ENCODE data around the gene ANAPC13.

ANAPC13 gene

DNA sequence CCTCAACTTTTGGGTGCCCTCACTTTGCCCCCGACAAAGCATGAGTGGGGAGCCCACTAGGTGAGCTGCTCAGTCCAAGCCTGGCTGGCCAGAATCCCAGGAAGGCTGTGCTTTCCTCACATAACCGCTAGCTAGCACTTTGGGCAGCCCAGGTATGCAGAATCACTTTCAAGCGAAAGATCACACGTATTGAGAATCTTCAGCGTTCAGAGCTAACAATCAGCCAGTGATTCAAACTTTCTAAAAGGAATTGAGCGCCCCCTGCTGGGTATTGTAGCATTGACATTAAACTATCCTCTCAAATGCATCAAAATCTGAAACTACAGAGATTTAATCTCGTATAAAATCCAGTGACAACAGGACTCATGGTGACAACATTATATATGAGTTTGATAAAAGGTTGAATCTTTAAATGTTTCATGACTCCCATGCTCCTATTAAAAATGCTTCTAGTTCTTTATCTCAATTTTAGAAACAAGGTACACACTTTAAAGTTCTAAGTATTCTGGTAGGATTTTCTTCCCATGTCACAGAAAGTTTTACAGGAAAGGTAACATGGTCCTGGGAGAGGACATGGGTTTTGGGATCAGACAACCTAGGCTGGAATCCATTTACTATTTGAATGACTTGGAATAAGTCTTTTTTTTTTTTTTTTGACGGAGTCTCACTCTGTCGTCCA, 11.8 kb downstream of the ANAPC13 start:
- Histone ChIP-seq H3K4me3 (ENCODE audit: low read depth in 1 of 5, low read length in 5 of 5) (no peak overlapping the region), H3K9ac (ENCODE audit: low read length in 5 of 5) (no peak overlapping the region), H3K9me3 (ENCODE audit: control insufficient read depth in 5 of 5, low read length in 5 of 5) (no peaks in the 10 kb centered on the region), H3K27me3 (ENCODE audit: control insufficient read depth in 5 of 5, insufficient read depth in 4 of 5, low read length in 5 of 5) (no peaks in the 10 kb centered on the region), H3K36me3 (ENCODE audit: control insufficient read depth in 5 of 5, insufficient read depth in 5 of 5, low read length in 5 of 5) (peaks cover 15 to 37% (median 26%) of the 10 kb centered on the region in 5 donors), H3K4me1 (ENCODE audit: control insufficient read depth in 5 of 5, insufficient read depth in 5 of 5, low read length in 5 of 5) (peaks cover 2 to 27% (median 12%) of the 10 kb centered on the region in 5 donors), H3K27ac (ENCODE audit: low read depth, low read length) (no peak overlapping the region)

DNA sequence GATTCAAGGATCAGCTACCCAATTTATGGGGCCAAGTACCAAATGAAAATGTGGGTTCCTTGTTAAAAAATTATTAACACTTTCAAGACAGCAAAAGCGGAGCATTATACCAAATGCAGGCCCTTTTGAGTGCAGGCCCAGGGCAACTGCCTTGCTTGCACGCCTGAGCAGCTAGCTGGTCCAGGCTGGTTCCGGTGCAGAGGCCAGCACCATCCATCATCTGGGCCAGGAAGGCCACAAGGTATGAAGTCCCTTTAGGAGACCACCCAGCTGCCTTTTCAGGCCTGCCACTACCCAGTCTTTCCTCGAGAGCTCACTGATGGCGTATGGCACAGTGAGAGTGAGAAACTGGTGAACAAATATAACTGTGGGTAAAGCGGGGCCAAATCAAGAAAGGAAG, 13.0 kb downstream of the ANAPC13 start:
- H3K27me3 ChIP-seq (ENCODE audit: control insufficient read depth in 5 of 5, insufficient read depth in 4 of 5, low read length in 5 of 5): no peaks in the 10 kb centered on the region
- H3K27ac ChIP-seq (ENCODE audit: low read depth, low read length): no peak overlapping the region
- H3K4me1 ChIP-seq (ENCODE audit: control insufficient read depth in 5 of 5, insufficient read depth in 5 of 5, low read length in 5 of 5): peaks cover 2 to 27% (median 12%) of the 10 kb centered on the region in 5 donors
- peaks cover 6 to 26% (median 15%) of the 10 kb centered on the region in 5 donors for H3K36me3 ChIP-seq (ENCODE audit: control insufficient read depth in 5 of 5, insufficient read depth in 5 of 5, low read length in 5 of 5)
- no peak overlapping the region for H3K4me3 ChIP-seq (ENCODE audit: low read depth in 1 of 5, low read length in 5 of 5)
- H3K9me3 ChIP-seq (ENCODE audit: control insufficient read depth in 5 of 5, low read length in 5 of 5): no peaks in the 10 kb centered on the region
- H3K9ac ChIP-seq (ENCODE audit: low read length in 5 of 5): no peak overlapping the region

DNA sequence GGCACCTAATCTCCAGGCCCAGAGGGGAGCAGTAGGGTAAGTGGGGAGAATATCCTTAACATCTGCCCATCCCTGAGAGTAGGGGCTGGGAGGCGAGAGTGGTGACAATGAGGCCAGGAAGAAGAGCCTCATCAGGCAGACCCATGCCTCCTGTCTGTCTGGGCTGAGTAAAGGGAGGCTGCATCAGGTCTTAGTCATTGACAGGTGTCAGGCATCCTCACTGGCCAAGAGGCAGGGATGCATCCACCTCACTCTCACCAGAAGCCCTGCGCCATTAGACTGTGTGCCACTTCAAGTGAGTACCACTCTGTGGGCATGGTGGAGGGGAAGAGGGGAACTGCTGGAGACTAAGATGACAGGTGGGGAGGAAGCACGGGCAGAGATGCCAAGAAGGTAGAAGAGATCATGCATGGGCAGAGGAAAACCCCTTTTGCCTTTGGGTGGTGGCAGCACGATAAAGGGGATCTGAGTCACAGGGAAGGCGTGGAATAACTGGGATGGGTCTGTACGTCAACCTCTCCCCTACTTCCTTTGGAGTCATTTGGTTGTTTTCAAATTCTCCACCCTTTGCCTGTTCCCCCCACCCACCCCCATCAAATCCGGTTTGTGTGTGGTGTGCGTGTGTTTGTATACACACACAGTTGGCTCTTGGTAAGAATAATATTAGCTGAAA, 14.1 kb downstream of the ANAPC13 start:
- no peak overlapping the region for H3K4me3 ChIP-seq (ENCODE audit: low read depth in 1 of 5, low read length in 5 of 5)
- peaks cover 0 to 15% (median 5%) of the 10 kb centered on the region in 5 donors for H3K36me3 ChIP-seq (ENCODE audit: control insufficient read depth in 5 of 5, insufficient read depth in 5 of 5, low read length in 5 of 5)
- peaks cover 2 to 31% (median 23%) of the 10 kb centered on the region in 5 donors for H3K4me1 ChIP-seq (ENCODE audit: control insufficient read depth in 5 of 5, insufficient read depth in 5 of 5, low read length in 5 of 5)
- no peaks in the 10 kb centered on the region for H3K9me3 ChIP-seq (ENCODE audit: control insufficient read depth in 5 of 5, low read length in 5 of 5)
- peak overlapping the region in 1 of 5 donors; percentile 35 for H3K9ac ChIP-seq (ENCODE audit: low read length in 5 of 5)
- H3K27me3 ChIP-seq (ENCODE audit: control insufficient read depth in 5 of 5, insufficient read depth in 4 of 5, low read length in 5 of 5): no peaks in the 10 kb centered on the region
- peak overlapping the region; percentile 32 for H3K27ac ChIP-seq (ENCODE audit: low read depth, low read length)

DNA sequence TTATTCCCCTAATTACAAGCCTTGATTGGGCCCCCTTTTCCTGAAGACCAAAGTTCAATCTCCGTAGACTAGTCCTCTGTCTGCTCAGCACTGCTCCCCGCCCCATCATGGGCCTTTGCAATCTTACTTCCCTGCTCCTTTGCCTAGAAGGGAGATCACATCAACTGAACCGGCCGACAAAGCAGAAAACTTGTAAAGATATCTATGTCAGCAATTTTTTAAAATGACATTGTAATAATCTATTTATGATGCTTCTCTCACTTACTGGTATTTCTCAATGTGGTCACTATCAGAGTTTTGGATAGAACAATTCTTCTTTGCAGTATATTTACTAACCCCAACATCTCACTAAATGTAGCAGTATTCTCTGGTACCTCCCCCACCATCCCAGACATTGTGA, 17.3 kb downstream of the ANAPC13 start:
- Histone ChIP-seq H3K36me3 (ENCODE audit: control insufficient read depth in 5 of 5, insufficient read depth in 5 of 5, low read length in 5 of 5) (no peaks in the 10 kb centered on the region), H3K9ac (ENCODE audit: low read length in 5 of 5) (no peak overlapping the region), H3K4me3 (ENCODE audit: low read depth in 1 of 5, low read length in 5 of 5) (no peak overlapping the region), H3K9me3 (ENCODE audit: control insufficient read depth in 5 of 5, low read length in 5 of 5) (no peaks in the 10 kb centered on the region), H3K27ac (ENCODE audit: low read depth, low read length) (no peak overlapping the region), H3K4me1 (ENCODE audit: control insufficient read depth in 5 of 5, insufficient read depth in 5 of 5, low read length in 5 of 5) (peaks cover 2 to 52% (median 47%) of the 10 kb centered on the region in 5 donors), H3K27me3 (ENCODE audit: control insufficient read depth in 5 of 5, insufficient read depth in 4 of 5, low read length in 5 of 5) (no peaks in the 10 kb centered on the region)

DNA sequence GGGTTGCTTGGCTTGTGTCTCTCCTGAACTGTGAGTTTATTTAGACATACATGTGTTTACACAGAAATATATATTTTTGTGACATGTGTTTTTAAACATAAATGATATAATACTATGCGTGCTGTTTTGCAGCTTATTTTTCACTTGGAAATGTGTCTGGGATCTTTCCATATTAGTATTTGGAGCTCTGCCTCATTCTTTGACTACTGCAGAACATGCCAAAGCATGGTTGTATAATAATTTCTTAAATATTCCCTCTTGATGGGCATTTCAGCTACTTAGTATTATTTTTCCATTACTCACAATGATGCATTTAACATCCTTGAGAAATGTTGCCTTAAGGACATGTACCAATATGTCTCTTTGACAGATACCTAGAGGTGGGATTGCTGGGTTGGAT, 19.5 kb downstream of the ANAPC13 start:
- Histone ChIP-seq H3K27me3 (ENCODE audit: control insufficient read depth in 5 of 5, insufficient read depth in 4 of 5, low read length in 5 of 5) (no peaks in the 10 kb centered on the region), H3K4me1 (ENCODE audit: control insufficient read depth in 5 of 5, insufficient read depth in 5 of 5, low read length in 5 of 5) (peaks cover 5 to 62% (median 52%) of the 10 kb centered on the region in 5 donors), H3K9me3 (ENCODE audit: control insufficient read depth in 5 of 5, low read length in 5 of 5) (no peaks in the 10 kb centered on the region), H3K4me3 (ENCODE audit: low read depth in 1 of 5, low read length in 5 of 5) (no peak overlapping the region), H3K36me3 (ENCODE audit: control insufficient read depth in 5 of 5, insufficient read depth in 5 of 5, low read length in 5 of 5) (no peaks in the 10 kb centered on the region), H3K9ac (ENCODE audit: low read length in 5 of 5) (peak overlapping the region in 2 of 5 donors; percentile 10 to 35), H3K27ac (ENCODE audit: low read depth, low read length) (peak overlapping the region; percentile 93)

DNA sequence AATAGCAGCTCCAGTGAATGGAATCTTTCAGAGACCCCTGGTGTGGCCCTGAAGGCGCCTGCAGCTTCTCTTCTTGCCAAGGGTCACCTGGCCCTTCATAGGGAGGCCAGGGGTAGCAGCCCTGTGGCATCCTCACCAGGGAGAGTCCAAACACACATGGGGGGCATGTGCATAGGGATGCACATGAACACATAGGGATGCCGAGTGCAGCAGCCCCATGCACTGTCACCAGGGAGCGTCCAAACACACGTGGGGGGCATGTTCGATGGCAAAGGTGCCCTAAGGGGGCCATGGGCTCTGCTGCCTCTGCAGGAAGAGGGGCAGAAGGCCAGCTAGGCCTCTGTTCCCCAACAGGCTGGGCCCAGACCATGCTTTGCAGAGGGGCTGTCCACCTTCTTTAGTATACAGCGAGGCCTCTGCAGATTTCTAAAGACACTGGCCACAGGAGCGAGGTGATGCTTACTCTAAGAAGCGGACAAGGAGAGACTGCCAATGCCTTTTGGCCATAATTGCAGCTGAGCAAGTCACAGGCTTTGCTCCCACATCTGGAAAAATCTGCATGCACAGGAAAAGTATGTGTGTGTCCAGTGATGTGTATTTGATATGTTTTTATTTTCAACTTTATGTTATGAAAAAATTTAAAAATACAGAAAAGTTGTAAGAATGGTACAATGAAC, 21.0 kb downstream of the ANAPC13 start:
- H3K4me3 ChIP-seq (ENCODE audit: low read depth in 1 of 5, low read length in 5 of 5): peak overlapping the region in 2 of 5 donors; percentile 10 to 31
- peak overlapping the region; percentile 93 for H3K27ac ChIP-seq (ENCODE audit: low read depth, low read length)
- no peaks in the 10 kb centered on the region for H3K36me3 ChIP-seq (ENCODE audit: control insufficient read depth in 5 of 5, insufficient read depth in 5 of 5, low read length in 5 of 5)
- no peaks in the 10 kb centered on the region for H3K9me3 ChIP-seq (ENCODE audit: control insufficient read depth in 5 of 5, low read length in 5 of 5)
- peaks cover 5 to 66% (median 55%) of the 10 kb centered on the region in 5 donors for H3K4me1 ChIP-seq (ENCODE audit: control insufficient read depth in 5 of 5, insufficient read depth in 5 of 5, low read length in 5 of 5)
- no peaks in the 10 kb centered on the region for H3K27me3 ChIP-seq (ENCODE audit: control insufficient read depth in 5 of 5, insufficient read depth in 4 of 5, low read length in 5 of 5)
- H3K9ac ChIP-seq (ENCODE audit: low read length in 5 of 5): peak overlapping the region in 3 of 5 donors; percentile 23 to 68 (median 37)

DNA sequence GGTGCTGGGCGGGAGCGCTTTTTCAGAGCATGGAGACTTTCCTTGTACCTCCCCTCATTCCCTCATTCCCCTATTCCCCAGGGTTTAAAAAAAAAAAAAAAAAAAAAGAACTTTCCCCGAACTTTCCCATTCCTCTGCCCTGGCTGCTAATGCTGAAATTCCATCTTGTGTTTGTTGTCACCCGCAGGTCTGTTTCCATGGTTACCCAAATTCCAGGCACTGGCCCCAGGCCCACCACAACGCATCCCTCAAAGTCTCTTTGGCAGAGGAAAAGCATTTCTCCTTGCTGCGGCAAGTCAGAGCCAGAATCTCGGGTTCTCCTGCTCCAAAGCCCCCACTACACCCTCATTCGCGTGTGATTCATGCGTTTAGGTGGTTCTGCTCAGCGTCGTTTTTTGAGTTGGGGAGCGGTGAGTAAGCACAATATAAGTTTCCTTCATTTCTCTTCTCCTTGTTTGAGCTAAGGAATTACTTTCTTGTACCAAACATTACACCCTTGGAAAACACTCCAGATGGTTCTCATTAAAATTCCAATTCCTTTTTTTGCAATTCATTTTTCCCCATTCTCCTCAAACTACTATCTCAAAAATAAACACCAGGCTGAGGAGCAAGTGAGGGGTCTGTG, 21.6 kb downstream of the ANAPC13 start:
- Histone ChIP-seq H3K9ac (ENCODE audit: low read length in 5 of 5) (peak overlapping the region in 3 of 5 donors; percentile 19 to 78 (median 37)), H3K27ac (ENCODE audit: low read depth, low read length) (peak overlapping the region; percentile 93), H3K4me3 (ENCODE audit: low read depth in 1 of 5, low read length in 5 of 5) (peak overlapping the region in 2 of 5 donors; percentile 10 to 31)

DNA sequence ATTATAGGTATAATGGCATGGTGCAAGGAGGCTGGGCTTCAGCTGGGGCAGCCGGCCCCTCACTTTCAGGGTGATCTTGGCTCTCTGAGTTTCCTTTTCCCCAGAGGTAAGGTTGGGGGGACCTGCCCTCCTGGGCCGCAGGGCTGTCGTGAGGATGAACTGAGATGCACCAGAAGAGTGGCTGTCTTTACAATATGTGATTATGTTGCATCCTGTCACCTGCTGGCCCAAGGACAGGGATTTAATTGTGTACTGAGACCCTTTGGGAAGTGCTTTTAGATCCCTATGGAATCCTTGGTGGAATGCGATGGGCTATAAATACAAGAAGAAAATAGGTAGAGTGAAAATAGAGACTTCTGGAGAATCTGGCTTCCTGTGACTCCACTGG, 22.1 kb downstream of the ANAPC13 start:
- no peaks in the 10 kb centered on the region for H3K27me3 ChIP-seq (ENCODE audit: control insufficient read depth in 5 of 5, insufficient read depth in 4 of 5, low read length in 5 of 5)
- H3K4me1 ChIP-seq (ENCODE audit: control insufficient read depth in 5 of 5, insufficient read depth in 5 of 5, low read length in 5 of 5): peaks cover 5 to 66% (median 55%) of the 10 kb centered on the region in 5 donors
- H3K4me3 ChIP-seq (ENCODE audit: low read depth in 1 of 5, low read length in 5 of 5): peak overlapping the region in 1 of 5 donors; percentile 20
- H3K9ac ChIP-seq (ENCODE audit: low read length in 5 of 5): peak overlapping the region in 2 of 5 donors; percentile 19 to 78
- H3K36me3 ChIP-seq (ENCODE audit: control insufficient read depth in 5 of 5, insufficient read depth in 5 of 5, low read length in 5 of 5): no peaks in the 10 kb centered on the region
- H3K9me3 ChIP-seq (ENCODE audit: control insufficient read depth in 5 of 5, low read length in 5 of 5): no peaks in the 10 kb centered on the region
- peak overlapping the region; percentile 93 for H3K27ac ChIP-seq (ENCODE audit: low read depth, low read length)

More for the DNA sequence above, 21.6 kb downstream of the ANAPC13 start:
- Histone ChIP-seq H3K27me3 (ENCODE audit: control insufficient read depth in 5 of 5, insufficient read depth in 4 of 5, low read length in 5 of 5) (no peaks in the 10 kb centered on the region), H3K9me3 (ENCODE audit: control insufficient read depth in 5 of 5, low read length in 5 of 5) (no peaks in the 10 kb centered on the region), H3K36me3 (ENCODE audit: control insufficient read depth in 5 of 5, insufficient read depth in 5 of 5, low read length in 5 of 5) (no peaks in the 10 kb centered on the region), H3K4me1 (ENCODE audit: control insufficient read depth in 5 of 5, insufficient read depth in 5 of 5, low read length in 5 of 5) (peaks cover 5 to 66% (median 55%) of the 10 kb centered on the region in 5 donors)

DNA sequence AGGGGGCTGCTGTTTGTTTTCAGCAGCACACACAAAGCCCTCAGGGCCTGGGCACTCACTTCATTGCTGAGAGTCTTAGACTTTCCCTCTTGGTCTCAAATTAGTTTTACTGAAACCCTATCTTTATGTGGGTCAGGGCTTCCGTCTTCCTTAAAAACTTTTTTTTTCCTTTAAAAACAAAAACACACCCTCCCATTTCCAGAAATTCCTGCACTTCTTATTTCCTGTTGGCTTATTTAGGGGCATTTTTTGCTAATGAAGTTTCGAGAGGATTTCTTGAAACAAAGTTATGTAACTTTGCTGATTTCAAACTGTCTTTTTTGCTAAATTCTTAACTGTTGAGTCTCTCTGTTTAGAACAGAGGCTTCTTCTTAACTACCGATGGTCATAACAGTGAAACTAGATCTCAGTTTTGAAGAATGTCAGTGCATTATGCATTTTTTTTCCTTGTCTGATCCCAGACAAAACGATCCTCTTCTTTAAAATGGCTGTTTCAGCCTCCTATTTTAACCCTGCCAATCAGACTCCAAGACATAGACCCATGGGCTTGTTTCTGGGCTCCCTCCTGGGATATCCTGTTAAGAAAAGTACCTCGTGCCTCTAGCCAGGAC, 23.3 kb downstream of the ANAPC13 start:
- Histone ChIP-seq H3K4me1 (ENCODE audit: control insufficient read depth in 5 of 5, insufficient read depth in 5 of 5, low read length in 5 of 5) (peaks cover 6 to 68% (median 55%) of the 10 kb centered on the region in 5 donors), H3K9ac (ENCODE audit: low read length in 5 of 5) (peak overlapping the region in 4 of 5 donors; percentile 17 to 86 (median 60)), H3K36me3 (ENCODE audit: control insufficient read depth in 5 of 5, insufficient read depth in 5 of 5, low read length in 5 of 5) (no peaks in the 10 kb centered on the region), H3K4me3 (ENCODE audit: low read depth in 1 of 5, low read length in 5 of 5) (no peak overlapping the region), H3K27ac (ENCODE audit: low read depth, low read length) (peak overlapping the region; percentile 93), H3K9me3 (ENCODE audit: control insufficient read depth in 5 of 5, low read length in 5 of 5) (no peaks in the 10 kb centered on the region), H3K27me3 (ENCODE audit: control insufficient read depth in 5 of 5, insufficient read depth in 4 of 5, low read length in 5 of 5) (no peaks in the 10 kb centered on the region)
